Measurements from ENCODE around the gene SULT1C2. TPM values are rescaled to one million over a fixed set of nuclear protein-coding genes. Genes with fewer than 3 reads are reported as not detected.

Gene SULT1C2
- total and polyA plus RNA-seq, 10 of the 15 experiments (the other 5 are each of a cell fraction or from before 2014, with no cell fraction given) = 0.03 to 0.07 (median 0.04) TPM; not detected in 7

GRCh38 chr2:108271691-108272253, 16.9 kb upstream of the SULT1C2 start:
- H3K9me3 ChIP-seq (replicated peaks; ENCODE audit: control insufficient read depth, insufficient read depth, low read length) = no peaks in the 10 kb centered on the region
- no peak overlapping the region for H3K27ac ChIP-seq (ENCODE audit: control insufficient read depth, insufficient read depth)
- no peaks in the 10 kb centered on the region for H3K36me3 ChIP-seq (ENCODE audit: control insufficient read depth in 2 of 2, insufficient read depth in 2 of 2, low read length in 1 of 2)
- 30% methylated on average over 7 of the region's 7 CpGs for WGBS (ENCODE audit: insufficient coverage, insufficient replicate concordance, low lambda C conversion rate, missing lambda C conversion rate)
- BruUV-seq (replicated peaks) = no TSS peak
- no peak overlapping the region for H2AFZ ChIP-seq (ENCODE audit: control insufficient read depth, low read depth, low read length)
- no peak for DNase-seq (ENCODE audit: low read depth, low spot score)
- H3K9ac ChIP-seq (ENCODE audit: control insufficient read depth, insufficient read depth, low read length) = no peak overlapping the region
- POLR2A ChIA-PET = no interaction called here
- H3K4me1 ChIP-seq (ENCODE audit: control insufficient read depth, insufficient read depth, low read length) = no peaks in the 10 kb centered on the region
- intact Hi-C loops (cut with micrococcal nuclease; ENCODE audit: unreplicated experiment) (no loop called here), in situ Hi-C loops (cut with MboI) (no loop called here)
- H3K27me3 ChIP-seq (replicated peaks in 1 of 2; ENCODE audit: control insufficient read depth in 2 of 2, insufficient read depth in 2 of 2, low read length in 1 of 2) = no peaks in the 10 kb centered on the region
- no peaks in the 10 kb centered on the region for H4K20me1 ChIP-seq (ENCODE audit: control insufficient read depth, insufficient read depth)
- H3K4me2 ChIP-seq (ENCODE audit: control insufficient read depth, insufficient read depth) = no peak overlapping the region
- no peak overlapping the region for H3K4me3 ChIP-seq
- RAD21 ChIA-PET (ENCODE audit: unreplicated experiment) = no interaction called here
- CTCF ChIA-PET = no interaction called here
- TF ChIP-seq POLR2AphosphoS2 (IDR thresholded peaks at IDR 0.05; ENCODE audit: low read depth, low read length) (no peak), STAT3 (IDR thresholded peaks at IDR 0.05; ENCODE audit: low read depth, low read length) (no peak), ZNF622 (IDR thresholded peaks at IDR 0.05) (no peak), CBX5 (IDR thresholded peaks at IDR 0.05; ENCODE audit: low read depth) (no peak), BMI1 (IDR thresholded peaks at IDR 0.05; ENCODE audit: borderline replicate concordance) (no peak), CUX1 (IDR thresholded peaks at IDR 0.05; ENCODE audit: insufficient replicate concordance, low read depth, low read length) (no peak)
- ATAC-seq = no peak
- FAIRE-seq = no peak
- SMC1A ChIA-PET (ENCODE audit: uncharacterized antibody, unreplicated experiment) = interaction anchor here (1.0 to 1.4 kb wide), 2 partner anchors 15 to 26 kb away, joined by 3 read pairs; no protein-coding TSS in a partner anchor
- no peaks in the 10 kb centered on the region for H3K79me2 ChIP-seq (ENCODE audit: control insufficient read depth, insufficient read depth, low read length)
